ENCODE measurements around the gene TM9SF1.
A peak's percentile ranks its signal among the peaks of the same experiment; 100 is the strongest.

The TM9SF1 gene, protein sequence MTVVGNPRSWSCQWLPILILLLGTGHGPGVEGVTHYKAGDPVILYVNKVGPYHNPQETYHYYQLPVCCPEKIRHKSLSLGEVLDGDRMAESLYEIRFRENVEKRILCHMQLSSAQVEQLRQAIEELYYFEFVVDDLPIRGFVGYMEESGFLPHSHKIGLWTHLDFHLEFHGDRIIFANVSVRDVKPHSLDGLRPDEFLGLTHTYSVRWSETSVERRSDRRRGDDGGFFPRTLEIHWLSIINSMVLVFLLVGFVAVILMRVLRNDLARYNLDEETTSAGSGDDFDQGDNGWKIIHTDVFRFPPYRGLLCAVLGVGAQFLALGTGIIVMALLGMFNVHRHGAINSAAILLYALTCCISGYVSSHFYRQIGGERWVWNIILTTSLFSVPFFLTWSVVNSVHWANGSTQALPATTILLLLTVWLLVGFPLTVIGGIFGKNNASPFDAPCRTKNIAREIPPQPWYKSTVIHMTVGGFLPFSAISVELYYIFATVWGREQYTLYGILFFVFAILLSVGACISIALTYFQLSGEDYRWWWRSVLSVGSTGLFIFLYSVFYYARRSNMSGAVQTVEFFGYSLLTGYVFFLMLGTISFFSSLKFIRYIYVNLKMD

DNA sequence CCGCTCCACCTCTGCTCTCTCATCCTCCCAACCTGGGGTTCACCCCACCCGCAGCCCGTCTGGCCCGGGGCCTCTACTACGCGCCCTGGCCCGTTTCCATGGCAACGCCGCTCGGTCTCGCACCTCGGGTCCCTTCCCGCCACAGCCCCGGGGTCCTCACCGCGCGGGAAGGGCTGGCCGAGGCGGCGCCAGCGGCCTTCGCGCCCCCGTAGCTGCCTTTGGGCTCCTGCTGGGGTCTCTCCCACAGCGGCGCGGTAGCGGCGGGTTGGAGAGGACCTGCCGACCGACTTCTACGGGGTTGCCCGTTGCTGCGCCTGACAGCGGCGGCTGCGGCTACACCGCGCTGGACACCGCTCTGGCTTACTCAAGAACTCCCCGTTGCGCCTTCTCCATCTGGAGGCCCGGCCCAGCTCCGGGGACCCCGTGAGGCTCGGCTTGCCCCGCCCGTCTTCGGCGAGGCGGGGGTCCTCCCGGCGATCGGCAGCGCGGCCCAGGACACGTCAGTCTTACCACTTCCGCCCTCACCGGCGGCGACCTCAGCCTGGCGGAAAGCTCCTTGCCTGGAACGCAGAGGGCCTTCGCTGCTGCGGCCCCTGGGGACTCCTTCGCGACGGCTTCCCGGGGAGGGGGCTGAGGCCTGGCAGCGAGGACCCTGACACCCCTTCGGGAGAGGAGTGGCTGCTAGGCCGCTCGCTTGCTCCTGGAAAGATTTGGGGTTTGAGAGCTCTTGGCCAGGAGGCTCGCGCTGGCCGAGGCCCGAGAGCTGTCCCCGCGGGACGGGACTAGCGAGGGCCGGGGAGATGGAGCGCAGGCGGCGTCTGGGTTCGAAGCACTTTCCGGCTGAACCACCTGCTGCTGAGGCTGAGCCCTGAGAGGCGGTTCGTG is at the start of gene TM9SF1:
TM9SF1 (minus strand) TSS at position 256 of the 885 bp plus-strand sequence. CDS start 422 bp downstream, outside the sequence.
- DNase-seq (ENCODE audit: low read depth): peak; percentile 76

DNA sequence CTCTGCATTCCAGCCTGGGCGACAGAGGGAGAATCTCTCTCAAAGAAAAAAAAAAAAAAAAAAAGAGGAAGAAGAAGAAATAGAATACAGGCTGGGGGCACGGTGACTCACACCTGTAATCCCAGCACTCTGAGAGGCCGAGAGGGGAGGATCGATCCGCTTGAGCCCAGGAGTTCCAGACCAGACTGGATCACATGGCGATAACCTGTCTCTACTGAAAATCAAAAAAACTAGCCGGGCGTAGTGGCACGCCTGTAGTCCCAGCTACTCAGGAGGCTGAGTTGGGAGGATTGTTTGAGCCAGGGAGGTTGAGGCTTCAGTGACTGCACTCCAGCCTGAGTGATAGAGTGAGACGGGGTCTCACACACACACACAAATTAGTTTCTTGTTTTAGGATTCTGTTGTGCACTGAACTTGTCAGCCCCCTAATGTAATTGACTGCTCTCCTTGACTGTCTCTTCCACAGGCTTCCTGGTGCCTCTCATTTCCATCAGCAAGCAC is 48.1 kb upstream of the TM9SF1 start:
- no peak for DNase-seq (ENCODE audit: low read depth)

DNA sequence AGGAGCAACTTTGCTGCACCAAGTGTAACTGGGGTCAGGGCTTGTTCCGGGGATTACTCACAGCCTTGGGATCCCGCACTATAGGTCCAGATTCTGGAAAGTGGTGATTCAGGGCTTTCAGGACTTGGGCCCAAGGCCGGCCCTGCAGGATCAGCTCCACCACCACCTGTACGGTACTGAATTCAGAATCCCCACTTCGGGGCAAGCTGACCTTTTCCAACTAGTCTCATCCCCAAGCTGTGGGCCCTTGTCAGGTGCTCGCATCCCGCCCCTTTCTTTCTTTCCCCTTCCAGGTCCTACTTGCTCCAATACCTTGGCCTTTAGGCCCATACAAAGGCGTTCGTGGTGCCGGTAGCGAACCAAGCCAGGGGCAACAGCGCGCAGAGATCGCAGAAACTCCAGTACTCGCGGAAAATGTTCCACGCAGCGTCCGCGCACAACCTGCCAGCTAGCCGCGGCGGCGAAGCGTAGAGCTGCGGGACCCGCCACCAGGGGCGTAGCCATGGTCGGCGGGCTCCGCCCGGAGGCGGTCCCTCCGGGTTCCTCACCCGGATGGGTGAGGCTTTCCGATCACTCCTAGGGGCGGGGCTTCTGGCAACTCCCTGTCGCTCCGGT is 46.7 kb upstream of the TM9SF1 start:
- DNase-seq (ENCODE audit: low read depth): peak; percentile 80

DNA sequence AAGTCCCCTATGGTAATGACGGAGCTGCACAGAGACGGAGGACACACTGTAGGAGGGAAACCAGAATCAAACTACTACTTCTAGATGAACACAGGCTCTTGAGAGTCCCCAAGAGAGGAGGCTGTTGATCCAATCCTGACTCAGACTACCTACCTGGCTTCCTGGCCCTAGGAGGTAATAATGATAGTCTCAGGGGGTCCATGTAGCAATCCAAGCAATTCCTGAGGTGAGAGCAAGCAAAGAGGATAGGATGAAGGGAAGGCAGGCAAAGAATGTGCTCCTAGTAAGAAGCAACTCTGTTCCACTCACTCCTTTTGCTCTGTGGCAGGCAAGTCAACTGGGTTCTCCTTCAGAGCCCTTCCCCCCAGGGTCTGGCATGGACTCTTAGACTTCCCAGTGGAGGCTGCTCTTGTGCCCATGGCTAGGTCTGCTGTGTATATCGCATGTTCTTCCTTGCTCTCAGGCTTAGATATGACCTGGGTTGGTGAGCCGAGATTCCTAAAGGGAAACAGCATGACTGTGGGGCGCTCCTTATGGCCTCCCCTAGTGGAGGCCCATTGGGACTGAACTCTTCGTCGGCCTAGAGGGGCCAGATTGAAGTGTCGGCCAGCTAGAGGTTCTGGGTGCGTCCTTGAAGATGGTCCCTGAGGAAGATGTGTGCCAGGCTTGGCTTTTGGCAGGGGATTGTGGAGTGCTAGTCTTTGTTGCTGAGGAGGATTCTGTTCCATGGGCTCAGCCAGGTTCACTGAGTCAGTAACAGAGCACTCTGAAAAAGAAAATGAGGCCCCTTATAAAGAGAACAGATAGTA is 45.1 kb upstream of the TM9SF1 start:
- no peak for DNase-seq (ENCODE audit: low read depth)

DNA sequence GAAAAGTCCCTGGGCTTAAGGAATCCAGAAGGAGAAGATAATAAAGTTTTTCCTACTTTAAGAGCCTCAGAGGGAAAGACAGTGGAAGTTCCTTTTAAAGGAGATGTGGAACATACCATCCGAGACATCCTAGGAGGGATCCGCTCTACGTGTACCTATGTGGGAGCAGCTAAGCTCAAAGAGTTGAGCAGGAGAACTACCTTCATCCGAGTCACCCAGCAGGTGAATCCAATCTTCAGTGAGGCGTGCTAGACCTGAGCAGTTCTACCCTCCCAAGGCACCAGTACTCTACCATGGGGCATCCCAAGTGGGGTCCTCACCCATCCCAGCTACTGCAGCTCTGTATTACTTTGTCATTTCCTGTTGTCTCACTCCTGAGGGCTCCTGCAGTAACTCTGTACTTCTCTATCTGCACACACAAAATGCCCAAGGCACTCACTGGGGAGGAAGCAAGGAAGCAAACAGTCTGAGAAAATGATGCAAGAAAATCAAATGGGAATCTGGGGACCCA is 43.3 kb upstream of the TM9SF1 start:
- no peak for DNase-seq (ENCODE audit: low read depth)

DNA sequence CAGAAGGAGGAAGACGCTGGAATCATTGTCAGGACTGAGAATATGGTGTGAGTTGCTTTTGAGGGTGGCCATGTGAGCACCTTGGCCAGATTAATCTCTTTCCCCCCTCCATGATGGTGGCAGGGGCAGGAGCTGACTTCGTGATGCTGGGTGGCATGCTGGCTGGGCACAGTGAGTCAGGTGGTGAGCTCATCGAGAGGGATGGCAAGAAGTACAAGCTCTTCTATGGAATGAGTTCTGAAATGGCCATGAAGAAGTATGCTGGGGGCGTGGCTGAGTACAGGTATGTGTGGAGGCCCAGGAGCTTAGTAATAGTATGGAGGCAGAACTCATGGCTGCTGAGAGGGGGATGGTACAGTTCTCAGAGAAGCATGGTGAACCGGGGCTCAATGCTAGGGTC is 42.9 kb upstream of the TM9SF1 start:
- DNase-seq (ENCODE audit: low read depth): no peak

DNA sequence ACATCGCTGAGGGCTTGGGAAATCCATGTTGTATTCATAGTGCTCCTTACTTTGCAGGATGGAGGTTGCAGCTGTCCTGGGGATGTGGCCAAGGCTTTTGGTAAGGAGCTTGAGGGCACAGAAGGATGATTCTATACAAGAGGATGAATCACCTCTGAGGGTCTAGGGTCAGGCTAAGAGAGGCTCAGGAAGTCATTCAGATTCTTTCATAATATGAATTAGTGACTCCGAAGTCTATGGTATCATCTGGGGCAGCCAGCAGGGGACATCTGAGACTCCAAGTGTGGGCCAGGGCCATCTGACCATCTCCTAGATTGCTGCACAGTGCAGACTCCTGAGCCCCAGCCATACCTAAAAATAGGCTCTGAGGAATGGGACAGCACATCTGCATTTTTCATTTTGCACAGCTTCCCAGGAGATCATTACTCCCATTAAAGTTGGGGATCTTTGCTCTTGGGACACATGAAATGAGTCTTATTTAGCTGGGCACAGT is 42.3 kb upstream of the TM9SF1 start:
- no peak for DNase-seq (ENCODE audit: low read depth)

DNA sequence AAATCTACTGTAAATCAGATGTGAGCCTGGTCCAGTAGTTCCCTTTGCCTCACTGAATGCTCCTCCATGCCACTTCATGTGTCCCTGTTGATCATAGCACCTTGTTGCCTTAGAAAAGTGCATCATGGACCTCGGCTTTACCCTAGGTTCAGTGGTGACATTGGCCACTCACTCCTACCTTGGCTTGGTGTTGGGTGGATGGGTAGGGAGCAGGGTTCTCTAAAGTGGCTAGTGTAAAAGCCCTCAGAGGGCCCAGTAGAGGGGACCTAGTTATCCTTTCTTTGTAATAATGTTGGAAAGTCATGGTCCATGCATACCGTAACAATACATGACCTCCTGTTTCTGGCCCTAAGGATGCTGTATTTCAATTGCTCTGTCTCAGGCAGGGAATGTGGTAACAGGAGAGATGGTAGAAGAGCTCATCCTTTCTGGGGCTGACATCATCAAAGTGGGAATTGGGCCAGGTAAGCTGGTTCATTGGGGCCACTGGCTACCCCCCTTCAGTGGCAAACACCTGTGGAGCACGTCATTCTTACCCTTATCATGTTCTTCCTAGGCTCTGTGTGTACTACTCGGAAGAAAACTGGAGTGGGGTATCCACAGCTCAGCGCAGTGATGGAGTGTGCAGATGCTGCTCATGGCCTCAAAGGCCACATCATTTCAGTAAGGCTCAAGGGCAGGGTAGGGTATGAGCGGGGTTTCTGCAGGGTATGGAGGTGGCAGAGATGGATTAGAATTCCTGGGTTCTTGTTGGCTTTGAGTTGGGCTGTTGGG is 41.6 kb upstream of the TM9SF1 start:
- DNase-seq (ENCODE audit: low read depth): no peak

DNA sequence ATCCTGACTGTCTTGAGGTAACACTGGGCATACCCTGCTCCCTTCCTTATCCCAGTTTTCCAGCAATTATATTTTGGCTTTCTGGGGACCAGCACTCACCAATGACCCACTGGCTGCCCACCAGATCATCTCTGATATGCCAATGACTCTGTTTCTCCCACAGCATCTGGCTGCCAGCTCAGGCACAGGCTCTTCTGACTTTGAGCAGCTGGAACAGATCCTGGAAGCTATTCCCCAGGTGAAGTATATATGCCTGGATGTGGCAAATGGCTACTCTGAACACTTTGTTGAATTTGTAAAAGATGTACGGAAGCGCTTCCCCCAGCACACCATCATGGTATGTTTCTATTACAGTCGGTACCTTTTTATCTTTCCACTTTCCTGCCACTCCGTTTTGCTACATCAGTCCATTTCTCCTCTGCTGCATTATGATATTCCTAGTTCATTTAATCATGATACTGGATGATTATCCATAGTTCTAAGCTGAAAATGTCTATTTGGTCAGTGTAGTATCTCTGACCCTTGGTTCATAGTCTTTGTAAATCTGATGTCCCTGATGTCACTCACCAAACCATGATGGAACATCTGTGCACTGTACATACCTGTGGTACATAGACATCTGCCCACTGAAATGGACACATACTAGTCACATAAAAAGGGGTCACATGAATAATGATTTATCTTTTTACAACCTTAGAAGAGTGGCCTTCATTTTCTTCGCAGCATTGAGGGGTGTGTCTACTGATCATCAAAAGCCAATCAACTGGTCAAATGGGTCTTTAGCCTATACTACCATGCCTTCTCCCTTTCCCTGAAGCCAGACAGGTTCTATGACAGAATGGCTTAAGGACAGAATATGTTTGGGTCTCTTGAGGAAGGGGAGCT is 40.8 kb upstream of the TM9SF1 start:
- no peak for DNase-seq (ENCODE audit: low read depth)

DNA sequence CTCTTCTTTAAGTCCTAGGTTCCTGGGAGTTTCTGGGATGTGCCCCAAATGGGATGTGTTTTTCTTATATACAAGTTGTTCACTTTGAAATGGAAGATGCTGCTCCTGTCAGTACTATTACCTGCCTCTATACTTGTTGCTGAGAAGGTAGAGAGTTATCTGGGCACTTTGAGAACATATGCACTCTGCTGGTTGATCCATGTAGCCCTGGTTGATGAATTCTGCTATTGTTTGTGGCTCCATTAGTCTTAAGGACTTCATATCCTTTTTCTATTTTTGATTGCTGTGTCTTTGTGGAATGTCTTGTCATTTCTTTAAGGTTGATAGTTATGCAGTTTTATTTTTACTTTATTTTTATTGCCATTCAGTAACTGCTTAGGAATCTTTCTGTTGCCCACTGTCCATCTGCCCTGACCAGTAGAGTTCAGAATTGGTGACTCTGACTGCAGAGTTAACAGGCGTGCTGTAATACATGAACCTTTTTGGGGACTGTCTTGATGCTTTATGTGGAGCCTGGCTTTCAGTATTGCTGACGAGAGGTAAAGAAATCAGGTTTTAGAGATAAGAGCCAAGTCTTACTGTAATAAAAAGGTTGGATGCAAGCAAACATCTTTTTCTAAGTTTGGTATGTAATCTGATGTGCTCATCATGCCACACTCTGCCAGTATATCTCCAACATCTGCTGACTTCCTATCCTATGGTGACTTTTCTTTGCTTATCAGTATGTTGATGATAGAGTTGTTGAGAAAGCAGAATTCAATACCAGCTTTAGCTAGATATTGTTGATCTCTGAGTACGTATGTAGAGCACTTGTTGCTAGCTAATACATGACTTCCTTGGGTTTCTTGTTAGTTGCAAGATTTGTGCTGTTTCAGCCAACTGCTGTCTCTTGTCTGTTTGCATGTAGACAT is 39.1 kb upstream of the TM9SF1 start:
- DNase-seq (ENCODE audit: low read depth): no peak

DNA sequence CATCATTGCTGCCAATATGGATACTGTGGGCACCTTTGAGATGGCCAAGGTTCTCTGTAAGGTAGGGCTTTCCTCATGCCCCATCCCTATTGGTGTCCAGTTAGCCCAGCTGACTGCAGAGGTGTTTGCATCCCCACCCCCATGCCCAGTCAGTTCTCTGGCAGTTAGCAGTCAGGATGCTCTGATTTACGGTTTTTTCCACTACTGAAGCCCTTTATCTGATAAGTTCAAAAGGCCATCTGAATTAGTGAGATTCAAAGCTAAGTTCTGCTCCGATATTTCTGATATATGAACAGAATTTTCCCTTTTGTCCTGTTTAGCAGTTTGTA is 38.3 kb upstream of the TM9SF1 start:
- no peak for DNase-seq (ENCODE audit: low read depth)

DNA sequence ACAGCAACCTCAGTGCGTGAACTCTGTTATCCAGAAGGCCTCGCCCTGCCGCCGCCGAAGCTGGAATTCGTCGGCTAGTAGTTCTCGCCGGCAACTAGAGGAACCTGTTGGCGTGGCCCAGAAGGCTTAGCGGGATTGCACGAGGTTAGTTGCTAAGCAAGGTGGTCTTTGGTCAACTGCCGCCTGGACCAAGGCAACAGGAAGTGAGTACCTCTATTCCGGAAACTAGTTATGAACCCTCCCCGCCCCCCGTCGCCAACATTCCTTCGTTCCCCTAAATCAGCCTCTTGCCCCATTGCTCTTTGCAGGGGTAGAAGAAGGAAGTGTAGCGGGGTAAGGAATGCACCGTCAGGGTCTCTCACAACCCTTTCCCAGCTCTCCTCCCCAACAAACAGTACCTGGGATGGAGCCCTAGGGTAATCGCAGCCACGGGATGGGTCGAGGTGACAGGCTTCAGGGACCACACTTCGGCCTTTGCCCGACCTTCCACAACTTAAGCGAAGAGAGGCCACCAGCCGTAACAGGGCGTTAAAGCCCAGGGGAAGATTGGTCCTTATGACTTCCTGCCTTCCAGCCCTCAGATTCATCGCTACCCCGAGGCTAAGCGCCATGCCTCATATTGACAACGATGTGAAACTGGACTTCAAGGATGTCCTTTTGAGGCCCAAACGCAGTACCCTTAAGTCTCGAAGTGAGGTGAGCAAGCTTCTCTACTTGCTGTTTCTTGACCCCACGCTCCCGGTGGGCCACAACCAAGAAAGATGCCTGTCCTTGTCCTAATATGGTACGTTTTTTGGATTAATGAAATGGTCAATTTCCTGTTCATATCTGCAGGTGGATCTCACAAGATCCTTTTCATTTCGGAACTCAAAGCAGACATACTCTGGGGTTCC is 37.6 kb upstream of the TM9SF1 start, which contains the start of gene GMPR2:
GMPR2 (plus strand) TSS at position 285 of the 893 bp plus-strand sequence; CDS start at position 610, 325 bp downstream.
- no peak for DNase-seq (ENCODE audit: low read depth)

DNA sequence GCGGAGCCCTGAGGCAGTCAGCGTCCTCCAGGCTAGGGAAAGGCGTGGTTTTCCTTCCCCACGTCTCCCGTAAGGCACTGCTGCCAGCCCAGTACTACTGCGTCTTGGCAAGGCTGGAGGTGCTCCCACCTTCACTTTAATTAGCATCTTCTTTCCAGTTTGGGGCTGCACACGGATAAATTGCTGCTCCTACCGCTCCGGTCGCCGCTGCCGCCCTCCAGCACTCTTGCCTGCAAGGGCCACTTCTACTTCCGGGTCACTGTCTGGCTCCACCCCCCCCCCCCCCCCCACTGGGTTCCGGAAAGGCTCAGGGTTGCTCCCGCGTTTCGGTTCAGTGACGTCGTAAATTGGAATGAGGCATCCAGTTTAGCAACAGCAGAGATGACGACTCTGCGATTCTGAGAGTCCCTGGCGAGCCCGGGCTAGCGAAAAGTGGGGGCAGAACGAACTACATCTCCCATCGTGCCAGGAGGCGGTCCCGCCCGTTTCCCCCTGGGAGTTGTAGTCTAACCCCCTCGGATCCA is 36.9 kb upstream of the TM9SF1 start, which contains the start of gene NEDD8:
NEDD8 (minus strand) TSS at position 247 of the 524 bp plus-strand sequence; CDS start at position 147, 100 bp downstream.
- DNase-seq (ENCODE audit: low read depth): peak; percentile 60

DNA sequence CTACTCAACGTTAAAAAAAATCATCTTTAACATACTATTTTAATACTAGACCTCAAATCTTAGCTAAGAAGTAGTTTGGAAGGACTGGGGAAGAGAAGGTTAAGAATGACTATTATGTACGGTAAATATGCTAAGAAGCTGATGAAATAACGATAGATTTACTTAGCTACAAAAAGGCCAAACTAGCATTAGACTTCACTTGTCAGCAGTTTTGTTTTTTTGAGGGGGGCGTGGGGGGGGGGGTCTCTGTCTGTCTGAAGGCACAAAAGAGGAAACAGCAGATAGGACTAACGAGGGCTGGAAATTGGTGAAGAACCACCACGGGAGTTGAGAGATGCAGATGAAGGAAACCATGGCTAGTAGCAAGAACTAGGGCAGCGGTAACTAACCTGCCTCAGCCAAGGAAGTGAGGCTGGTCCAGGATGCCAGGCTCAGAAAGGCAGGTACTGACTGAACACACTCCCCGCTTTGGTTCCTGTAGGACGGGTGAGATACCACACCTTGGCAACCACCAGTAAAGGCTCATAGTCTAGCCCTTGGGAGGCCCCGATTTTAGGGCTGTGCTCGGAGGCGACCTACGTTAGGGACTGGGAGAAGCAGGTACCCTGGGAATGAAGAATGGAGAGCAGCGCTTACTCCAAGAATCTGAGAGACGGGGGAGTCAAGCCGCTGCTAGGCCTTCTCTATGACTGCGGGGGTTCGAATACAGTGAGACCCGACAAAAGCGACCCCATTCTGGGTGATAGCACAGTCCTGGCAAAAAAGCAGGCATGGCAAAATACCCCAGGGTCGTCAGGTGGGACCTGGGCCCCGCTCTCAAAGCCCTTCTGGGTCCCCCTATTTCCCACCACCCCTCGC is 36.3 kb upstream of the TM9SF1 start:
- DNase-seq (ENCODE audit: low read depth): no peak

DNA sequence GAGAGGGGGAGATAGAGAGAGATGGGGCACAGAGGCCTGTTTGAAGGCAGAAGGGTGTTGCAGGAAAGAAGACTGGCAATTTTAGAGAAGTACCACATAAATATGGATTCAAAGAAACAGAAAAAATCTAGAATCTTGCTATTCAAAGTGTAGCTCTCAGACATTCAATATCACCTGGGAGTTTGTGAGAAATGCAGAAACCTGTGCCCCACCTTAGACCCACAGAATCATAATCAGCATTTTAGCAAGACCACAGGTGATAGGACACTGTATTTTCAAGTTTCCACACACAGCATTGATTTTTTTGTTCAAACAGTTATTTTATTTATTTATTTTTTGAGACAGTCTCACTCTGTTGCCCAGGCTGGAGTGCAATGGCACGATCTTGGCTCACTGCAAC is 33.7 kb upstream of the TM9SF1 start:
- no peak for DNase-seq (ENCODE audit: low read depth)

All from stimulated activated CD8-positive, alpha-beta memory T cell treated with anti-CD3 and anti-CD28 coated beads, Interleukin-15, amount 100 ng/mL, for 24 hours (primary cell).